SKM-1 (cell line): ENCODE results near the gene HES6.

Source experiments
- DNase-seq: peaks from one replicate; lab custom pipeline; 2025; ENCODE audit not compliant: unreplicated experiment; lab: John Stamatoyannopoulos, UW

Gene HES6

GRCh38 chr2:238255151-238255551, 15.3 kb upstream of the HES6 start:
- no peak for DNase-seq

GRCh38 chr2:238254095-238254723, 14.4 kb upstream of the HES6 start:
- DNase-seq = no peak

GRCh38 chr2:238252766-238253630, 13.2 kb upstream of the HES6 start:
- DNase-seq = no peak

- DNase-seq = no peak
These were observed 12.1 kb upstream of the HES6 start for GRCh38 chr2:238251986-238252385.

GRCh38 chr2:238251331-238251730, 11.5 kb upstream of the HES6 start:
- DNase-seq = no peak

- no peak for DNase-seq
These were observed 11.1 kb upstream of the HES6 start for GRCh38 chr2:238250896-238251295.

- DNase-seq = no peak
These were observed 8.1 kb upstream of the HES6 start for GRCh38 chr2:238247841-238248453.

- DNase-seq = no peak
These were observed 7.4 kb upstream of the HES6 start for GRCh38 chr2:238247002-238247822.

GRCh38 chr2:238244151-238244550, 4.3 kb upstream of the HES6 start:
- no peak for DNase-seq

- DNase-seq = no peak
These were observed 3.7 kb upstream of the HES6 start for GRCh38 chr2:238243496-238244076.

- DNase-seq = no peak
These were observed 3.1 kb upstream of the HES6 start for GRCh38 chr2:238242731-238243495.

- DNase-seq = no peak
These were observed 2.1 kb upstream of the HES6 start for GRCh38 chr2:238241970-238242369.

- DNase-seq = no peak
These were observed 1.2 kb upstream of the HES6 start for GRCh38 chr2:238240757-238241711.

GRCh38 chr2:238239543-238239862, 335 bp downstream of the HES6 start:
- DNase-seq = no peak

GRCh38 chr2:238238766-238239542, 884 bp downstream of the HES6 start:
- no peak for DNase-seq

GRCh38 chr2:238238311-238238765, 1.5 kb downstream of the HES6 start:
- DNase-seq = no peak

GRCh38 chr2:238237431-238238135, 2.3 kb downstream of the HES6 start:
- DNase-seq = no peak

GRCh38 chr2:238236571-238236970, 3.3 kb downstream of the HES6 start:
- DNase-seq = no peak
